Neural cell (in vitro differentiated cells): Measurements from ENCODE around the gene ADARB2. TPM values are rescaled to one million over a fixed set of nuclear protein-coding genes. Genes with fewer than 3 reads are reported as not detected.

Experiments
- H2AFZ ChIP-seq: fragments of 200-600, 300-800 bp; sonication (generic), shearing (Covaris generic); 2 replicates; pipeline ENCODE4 v1.6.0; 2014; ENCODE audit warnings: low read depth, mild to moderate bottlenecking, antibody characterized with exemption, low read length, moderate library complexity
- H3F3A ChIP-seq: fragments of 200-600 bp; shearing (Covaris generic); 2 replicates; pipeline ENCODE4 v1.6.1; 2016; ENCODE audit warnings: mild to moderate bottlenecking, moderate library complexity, mixed read lengths, antibody characterized with exemption, low read length; ENCODE audit not compliant: insufficient read depth, poor library complexity, severe bottlenecking
- H3K27ac ChIP-seq: fragments of 200-600, 300-800 bp; sonication (generic), shearing (Covaris generic); 2 replicates; pipeline ENCODE4 v1.5.1; 2014; ENCODE audit warnings: mild to moderate bottlenecking, low read length, moderate library complexity
- H3K27me3 ChIP-seq: fragments of 300-800, 200-600 bp; sonication (generic), shearing (Covaris generic); 2 replicates; pipeline ENCODE4 v1.6.0; 2014; ENCODE audit warnings: mild to moderate bottlenecking, low read depth, low read length, moderate library complexity; ENCODE audit not compliant: insufficient read depth
- H3K36me3 ChIP-seq: fragments of 300-800, 200-600 bp; sonication (generic), shearing (Covaris generic); 2 replicates; pipeline ENCODE4 v1.5.1; 2014; ENCODE audit warnings: mild to moderate bottlenecking, antibody characterized with exemption, low read length, moderate library complexity; ENCODE audit not compliant: insufficient read depth
- H3K4me2 ChIP-seq: fragments of 300-800, 200-600 bp; sonication (generic), shearing (Covaris generic); 2 replicates; pipeline ENCODE4 v1.6.0; 2014; ENCODE audit warnings: mild to moderate bottlenecking, low read length
- H3K4me3 ChIP-seq: fragments of 300-800, 200-600 bp; sonication (generic), shearing (Covaris generic); 2 replicates; pipeline ENCODE4 v1.5.1; 2014; ENCODE audit warnings: mild to moderate bottlenecking, low read length, moderate library complexity
- H3K79me2 ChIP-seq: fragments of 200-600 bp; shearing (Covaris generic); replicated peaks from 2 replicates; pipeline ENCODE4 v1.6.0; 2014; ENCODE audit warnings: mild to moderate bottlenecking, low read length, moderate library complexity; ENCODE audit not compliant: insufficient read depth
- H3K9ac ChIP-seq: fragments of 300-800, 200-600 bp; sonication (generic), shearing (Covaris generic); 2 replicates; pipeline ENCODE4 v1.6.1; 2016; ENCODE audit warnings: mild to moderate bottlenecking, low read length, mixed read lengths
- H3K9me2 ChIP-seq: fragments of 200-600 bp; shearing (Covaris generic); 2 replicates; pipeline ENCODE4 v1.6.1; 2016; ENCODE audit warnings: mild to moderate bottlenecking, low read length, mixed read lengths; ENCODE audit not compliant: insufficient read depth
- H3K9me3 ChIP-seq: fragments of 200-600, 300-800 bp; sonication (generic), shearing (Covaris generic); 2 replicates; pipeline ENCODE4 v1.6.1; 2016; ENCODE audit warnings: mild to moderate bottlenecking, mixed run types, low read length, moderate library complexity, mixed read lengths
- H4K20me1 ChIP-seq: fragments of 200-600 bp; shearing (Covaris generic); 2 replicates; pipeline ENCODE4 v1.6.1; 2016; ENCODE audit warnings: mild to moderate bottlenecking, mixed run types; ENCODE audit not compliant: insufficient read depth
- EP300 ChIP-seq: fragments of 450-650 bp; conservative IDR thresholded peaks from 2 replicates; pipeline ENCODE4 v1.6.1; 2014; ENCODE audit warnings: antibody characterized with exemption, mild to moderate bottlenecking, moderate library complexity; ENCODE audit not compliant: poor library complexity, severe bottlenecking
- EZH2 ChIP-seq: fragments of 200-600, 300-800 bp; shearing (Covaris generic), sonication (generic); IDR thresholded peaks from 2 replicates; pipeline ENCODE4 v1.6.1; 2014; ENCODE audit warnings: antibody characterized with exemption, low read length, borderline replicate concordance, mild to moderate bottlenecking; ENCODE audit not compliant: insufficient read depth, poor library complexity, severe bottlenecking
- MXI1 ChIP-seq: fragments of 450-650 bp; conservative IDR thresholded peaks from 2 replicates; pipeline ENCODE4 v1.6.1; 2014; ENCODE audit warnings: antibody characterized with exemption, mild to moderate bottlenecking; ENCODE audit not compliant: poor library complexity, severe bottlenecking
- POLR2AphosphoS5 ChIP-seq: IDR thresholded peaks from 2 replicates; pipeline ENCODE4 v1.6.1; 2012
- RAD21 ChIP-seq: fragments of 450-650 bp; conservative IDR thresholded peaks from 2 replicates; pipeline ENCODE4 v1.6.1; 2014; ENCODE audit warnings: antibody characterized with exemption, mild to moderate bottlenecking, moderate library complexity
- SMC3 ChIP-seq: fragments of 450-650 bp; conservative IDR thresholded peaks from 2 replicates; pipeline ENCODE4 v1.6.1; 2014; ENCODE audit warnings: antibody characterized with exemption, mild to moderate bottlenecking, moderate library complexity; ENCODE audit not compliant: poor library complexity
- TAF1 ChIP-seq: IDR thresholded peaks from 2 replicates; pipeline ENCODE4 v1.6.1; 2012; ENCODE audit warnings: low read depth
- polyA plus RNA-seq: library from polyadenylated mRNA; depleted of rRNA; stranded (reverse); fragments of >200 nt; gene quantifications from 2 replicates; pipeline ENCODE4 v1.2.3, GENCODE V29; 2014
- TF ChIP-seq, protein P1 (sequence below): fragments of 450-650 bp; IDR thresholded peaks from 2 replicates; pipeline ENCODE4 v1.5.1; 2014; ENCODE audit warnings: antibody characterized with exemption, mild to moderate bottlenecking, moderate library complexity; ENCODE audit not compliant: poor library complexity, severe bottlenecking
- TF ChIP-seq, protein P2 (sequence below): IDR thresholded peaks from 2 replicates; pipeline ENCODE4 v1.6.1; 2012; ENCODE audit warnings: borderline replicate concordance

Gene ADARB2
- polyA plus RNA-seq, 1 donor from 2014 or later, result 3.6 TPM

DNA sequence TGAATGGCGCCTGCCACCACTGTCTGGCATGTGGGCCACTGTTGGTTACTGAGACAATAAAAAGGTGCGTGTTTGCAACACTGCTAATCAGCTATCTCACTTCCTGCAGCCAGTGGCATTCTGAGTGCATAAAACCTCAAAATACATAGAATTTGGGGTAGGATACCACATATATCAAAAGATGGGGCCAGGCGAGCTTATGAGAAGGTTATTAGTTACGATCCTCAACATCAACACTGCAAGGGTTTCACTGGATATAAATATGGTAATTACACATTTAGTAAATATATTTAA lies 480.9 kb downstream of the ADARB2 start:
- TF ChIP-seq EZH2 (no peak), EP300 (no peak), SMC3 (no peak), TAF1 (no peak), POLR2AphosphoS5 (no peak), MXI1 (no peak), RAD21 (no peak)
- TF ChIP-seq, protein P1, sequence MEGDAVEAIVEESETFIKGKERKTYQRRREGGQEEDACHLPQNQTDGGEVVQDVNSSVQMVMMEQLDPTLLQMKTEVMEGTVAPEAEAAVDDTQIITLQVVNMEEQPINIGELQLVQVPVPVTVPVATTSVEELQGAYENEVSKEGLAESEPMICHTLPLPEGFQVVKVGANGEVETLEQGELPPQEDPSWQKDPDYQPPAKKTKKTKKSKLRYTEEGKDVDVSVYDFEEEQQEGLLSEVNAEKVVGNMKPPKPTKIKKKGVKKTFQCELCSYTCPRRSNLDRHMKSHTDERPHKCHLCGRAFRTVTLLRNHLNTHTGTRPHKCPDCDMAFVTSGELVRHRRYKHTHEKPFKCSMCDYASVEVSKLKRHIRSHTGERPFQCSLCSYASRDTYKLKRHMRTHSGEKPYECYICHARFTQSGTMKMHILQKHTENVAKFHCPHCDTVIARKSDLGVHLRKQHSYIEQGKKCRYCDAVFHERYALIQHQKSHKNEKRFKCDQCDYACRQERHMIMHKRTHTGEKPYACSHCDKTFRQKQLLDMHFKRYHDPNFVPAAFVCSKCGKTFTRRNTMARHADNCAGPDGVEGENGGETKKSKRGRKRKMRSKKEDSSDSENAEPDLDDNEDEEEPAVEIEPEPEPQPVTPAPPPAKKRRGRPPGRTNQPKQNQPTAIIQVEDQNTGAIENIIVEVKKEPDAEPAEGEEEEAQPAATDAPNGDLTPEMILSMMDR, result no peak
- TF ChIP-seq, protein P2, sequence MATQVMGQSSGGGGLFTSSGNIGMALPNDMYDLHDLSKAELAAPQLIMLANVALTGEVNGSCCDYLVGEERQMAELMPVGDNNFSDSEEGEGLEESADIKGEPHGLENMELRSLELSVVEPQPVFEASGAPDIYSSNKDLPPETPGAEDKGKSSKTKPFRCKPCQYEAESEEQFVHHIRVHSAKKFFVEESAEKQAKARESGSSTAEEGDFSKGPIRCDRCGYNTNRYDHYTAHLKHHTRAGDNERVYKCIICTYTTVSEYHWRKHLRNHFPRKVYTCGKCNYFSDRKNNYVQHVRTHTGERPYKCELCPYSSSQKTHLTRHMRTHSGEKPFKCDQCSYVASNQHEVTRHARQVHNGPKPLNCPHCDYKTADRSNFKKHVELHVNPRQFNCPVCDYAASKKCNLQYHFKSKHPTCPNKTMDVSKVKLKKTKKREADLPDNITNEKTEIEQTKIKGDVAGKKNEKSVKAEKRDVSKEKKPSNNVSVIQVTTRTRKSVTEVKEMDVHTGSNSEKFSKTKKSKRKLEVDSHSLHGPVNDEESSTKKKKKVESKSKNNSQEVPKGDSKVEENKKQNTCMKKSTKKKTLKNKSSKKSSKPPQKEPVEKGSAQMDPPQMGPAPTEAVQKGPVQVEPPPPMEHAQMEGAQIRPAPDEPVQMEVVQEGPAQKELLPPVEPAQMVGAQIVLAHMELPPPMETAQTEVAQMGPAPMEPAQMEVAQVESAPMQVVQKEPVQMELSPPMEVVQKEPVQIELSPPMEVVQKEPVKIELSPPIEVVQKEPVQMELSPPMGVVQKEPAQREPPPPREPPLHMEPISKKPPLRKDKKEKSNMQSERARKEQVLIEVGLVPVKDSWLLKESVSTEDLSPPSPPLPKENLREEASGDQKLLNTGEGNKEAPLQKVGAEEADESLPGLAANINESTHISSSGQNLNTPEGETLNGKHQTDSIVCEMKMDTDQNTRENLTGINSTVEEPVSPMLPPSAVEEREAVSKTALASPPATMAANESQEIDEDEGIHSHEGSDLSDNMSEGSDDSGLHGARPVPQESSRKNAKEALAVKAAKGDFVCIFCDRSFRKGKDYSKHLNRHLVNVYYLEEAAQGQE, result no peak
- Histone ChIP-seq H3K9me2 (no peaks in the 10 kb centered on the region), H3K9ac (no peak overlapping the region), H2AFZ (no peak overlapping the region), H3K9me3 (no peaks in the 10 kb centered on the region), H3K4me3 (no peak overlapping the region), H3K27ac (no peak overlapping the region), H3F3A (no peaks in the 10 kb centered on the region), H3K4me2 (no peak overlapping the region), H3K36me3 (no peaks in the 10 kb centered on the region), H4K20me1 (no peaks in the 10 kb centered on the region), H3K79me2 (no peaks in the 10 kb centered on the region), H3K27me3 (no peaks in the 10 kb centered on the region)

DNA sequence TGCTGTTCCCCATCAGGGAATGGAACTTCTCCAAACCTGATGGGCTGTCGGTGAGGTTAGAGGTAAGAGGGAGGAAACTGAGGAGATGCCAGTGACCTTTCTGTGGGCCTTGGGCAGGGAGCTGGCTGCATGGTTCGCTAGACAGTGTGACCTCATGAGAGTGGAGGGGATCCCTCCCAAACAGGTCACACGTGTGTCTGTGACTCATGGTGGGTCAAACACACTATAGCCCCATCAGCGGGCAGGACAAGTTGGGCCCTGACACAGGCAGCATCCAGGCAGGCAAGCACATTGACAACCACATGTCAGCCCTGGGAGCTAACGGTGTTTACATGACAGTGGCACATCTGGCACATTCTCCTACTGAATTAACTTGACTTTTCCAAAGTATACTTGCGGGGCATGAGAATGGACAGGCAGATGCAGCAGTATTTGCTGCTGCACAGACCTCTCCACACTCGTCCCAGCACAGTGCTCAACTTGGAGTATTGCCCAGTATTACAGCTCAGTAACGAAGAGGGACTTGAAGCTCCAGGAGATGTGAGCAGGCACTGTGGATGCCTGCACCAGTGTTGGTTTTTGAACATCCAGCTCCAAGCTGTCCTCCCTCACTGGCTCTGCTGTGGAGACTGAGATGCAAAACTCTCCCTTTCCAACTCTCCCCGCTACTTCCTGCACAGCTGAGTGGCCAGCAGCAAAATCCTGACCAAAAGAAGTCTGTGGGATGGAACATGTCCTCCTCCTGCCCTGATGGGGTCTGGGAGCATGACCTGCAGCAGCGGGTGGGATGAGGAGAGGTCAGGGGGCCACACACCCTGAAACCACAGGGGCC lies 481.5 kb downstream of the ADARB2 start:
- no peak overlapping the region for H3K4me3 ChIP-seq
- no peaks in the 10 kb centered on the region for H3K27me3 ChIP-seq
- H3K36me3 ChIP-seq, result no peaks in the 10 kb centered on the region
- no peak overlapping the region for H3K27ac ChIP-seq
- no peaks in the 10 kb centered on the region for H3K9me2 ChIP-seq
- no peaks in the 10 kb centered on the region for H4K20me1 ChIP-seq
- no peaks in the 10 kb centered on the region for H3K79me2 ChIP-seq
- no peaks in the 10 kb centered on the region for H3F3A ChIP-seq
- H2AFZ ChIP-seq, result no peak overlapping the region
- no peaks in the 10 kb centered on the region for H3K9me3 ChIP-seq
- H3K4me2 ChIP-seq, result no peak overlapping the region
- TF ChIP-seq SMC3 (no peak), EP300 (no peak), POLR2AphosphoS5 (no peak), TAF1 (no peak), MXI1 (no peak), RAD21 (no peak), EZH2 (no peak)
- TF ChIP-seq, protein P2, result no peak
- TF ChIP-seq, protein P1, result no peak
- no peak overlapping the region for H3K9ac ChIP-seq
